ENCODE results near the gene ACSM4. TPM values are rescaled to one million over a fixed set of nuclear protein-coding genes. Genes with fewer than 3 reads are reported as not detected.
A peak's percentile ranks its signal among the peaks of the same experiment; 100 is the strongest.

The ACSM4 gene
- polyA plus RNA-seq, 1 donor (not counting 4 experiments of a cell fraction or from before 2014, with no cell fraction given) = not detected

DNA sequence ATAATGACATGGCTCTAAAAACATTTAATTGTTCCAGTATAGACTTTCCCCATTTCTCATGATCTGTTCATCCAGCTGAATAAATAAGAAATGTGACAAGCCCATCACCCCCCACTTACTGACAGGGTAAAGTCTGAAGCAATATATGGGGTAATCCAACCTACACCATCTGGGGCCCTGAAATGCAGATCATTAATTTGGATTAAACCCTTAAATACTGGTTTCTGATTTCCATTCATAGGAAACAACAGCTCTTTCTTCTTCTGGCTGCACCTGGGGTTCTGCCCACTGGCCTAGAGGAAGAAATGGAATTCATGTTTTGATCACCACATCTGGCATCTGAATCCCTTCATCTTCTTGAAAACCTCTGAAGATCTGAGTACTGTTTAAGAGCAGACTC, 39.3 kb upstream of the ACSM4 start:
- no peak overlapping the region for H3K4me2 ChIP-seq (ENCODE audit: control insufficient read depth, extremely low read depth, insufficient read depth, low read depth, low read length)
- no peak overlapping the region for H3K9ac ChIP-seq (ENCODE audit: control insufficient read depth, extremely low read depth, insufficient read depth, low read length)
- no peak overlapping the region for H3K27ac ChIP-seq (ENCODE audit: control insufficient read depth, insufficient read depth, low read length)
- DNase-seq (ENCODE audit: low read depth, low spot score) = no peak
- H2AFZ ChIP-seq (ENCODE audit: control insufficient read depth, low read length) = no peak overlapping the region
- H3K36me3 ChIP-seq (ENCODE audit: control insufficient read depth in 2 of 2, extremely low read depth in 1 of 2, insufficient read depth in 2 of 2, low read length in 2 of 2) = no peaks in the 10 kb centered on the region
- H3K4me3 ChIP-seq (ENCODE audit: control insufficient read depth in 2 of 3, extremely low read depth in 1 of 3, insufficient read depth in 2 of 3, low read depth in 1 of 3, low read length in 3 of 3) = no peak overlapping the region
- FAIRE-seq = no peak
- no peaks in the 10 kb centered on the region for H3K79me2 ChIP-seq (ENCODE audit: control insufficient read depth, insufficient read depth, low read length)
- no peak for TF ChIP-seq EZH2 (IDR thresholded peaks at IDR 0.05; ENCODE audit: low read length)
- no peaks in the 10 kb centered on the region for H3K9me1 ChIP-seq (ENCODE audit: control insufficient read depth, extremely low read depth, insufficient read depth, low read length)
- no peaks in the 10 kb centered on the region for H4K20me1 ChIP-seq (ENCODE audit: control insufficient read depth, extremely low read depth, insufficient read depth, low read length)
- peaks cover 4% of the 10 kb centered on the region for H3K27me3 ChIP-seq (ENCODE audit: control insufficient read depth, extremely low read depth, insufficient read depth, low read length)
- dilution Hi-C loops (cut with MboI; ENCODE audit: extremely low pct_ligation_motif_present, low sequenced_read_pairs) = no loop called here
- no peaks in the 10 kb centered on the region for H3K9me3 ChIP-seq (ENCODE audit: control insufficient read depth, low read depth, low read length)
- H3K4me1 ChIP-seq (ENCODE audit: control insufficient read depth, extremely low read depth, insufficient read depth, low read length) = no peaks in the 10 kb centered on the region

DNA sequence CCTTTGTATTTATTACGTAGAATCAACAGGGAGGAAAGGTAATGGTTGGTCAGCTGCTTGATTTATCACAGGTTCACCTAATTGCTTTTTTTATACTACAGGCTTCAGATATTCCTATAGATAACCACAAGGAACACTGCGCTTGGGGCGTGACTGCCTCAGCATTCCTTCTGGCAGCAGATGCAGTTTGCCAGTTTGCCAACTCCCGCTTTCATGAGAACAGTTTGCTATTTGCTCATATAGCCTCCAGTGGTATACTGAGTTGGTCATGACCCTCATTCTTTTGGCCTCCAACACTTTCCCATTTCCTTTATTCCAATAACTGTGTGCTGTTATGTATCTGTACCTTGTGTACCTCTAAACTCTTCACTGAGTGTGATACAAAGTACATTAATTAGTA, 38.6 kb upstream of the ACSM4 start:
- H2AFZ ChIP-seq (ENCODE audit: control insufficient read depth, low read length) = no peak overlapping the region
- H3K9me3 ChIP-seq (ENCODE audit: control insufficient read depth, low read depth, low read length) = no peaks in the 10 kb centered on the region
- H3K27ac ChIP-seq (ENCODE audit: control insufficient read depth, insufficient read depth, low read length) = no peak overlapping the region
- no peaks in the 10 kb centered on the region for H3K79me2 ChIP-seq (ENCODE audit: control insufficient read depth, insufficient read depth, low read length)
- dilution Hi-C loops (cut with MboI; ENCODE audit: extremely low pct_ligation_motif_present, low sequenced_read_pairs) = no loop called here
- H4K20me1 ChIP-seq (ENCODE audit: control insufficient read depth, extremely low read depth, insufficient read depth, low read length) = no peaks in the 10 kb centered on the region
- H3K36me3 ChIP-seq (ENCODE audit: control insufficient read depth in 2 of 2, extremely low read depth in 1 of 2, insufficient read depth in 2 of 2, low read length in 2 of 2) = no peaks in the 10 kb centered on the region
- peak; percentile 97 for FAIRE-seq
- H3K4me1 ChIP-seq (ENCODE audit: control insufficient read depth, extremely low read depth, insufficient read depth, low read length) = no peaks in the 10 kb centered on the region
- no peak overlapping the region for H3K4me3 ChIP-seq (ENCODE audit: control insufficient read depth in 2 of 3, extremely low read depth in 1 of 3, insufficient read depth in 2 of 3, low read depth in 1 of 3, low read length in 3 of 3)
- peaks cover 4% of the 10 kb centered on the region for H3K27me3 ChIP-seq (ENCODE audit: control insufficient read depth, extremely low read depth, insufficient read depth, low read length)
- no peak overlapping the region for H3K9ac ChIP-seq (ENCODE audit: control insufficient read depth, extremely low read depth, insufficient read depth, low read length)
- no peak overlapping the region for H3K4me2 ChIP-seq (ENCODE audit: control insufficient read depth, extremely low read depth, insufficient read depth, low read depth, low read length)
- DNase-seq (ENCODE audit: low read depth, low spot score) = no peak
- no peaks in the 10 kb centered on the region for H3K9me1 ChIP-seq (ENCODE audit: control insufficient read depth, extremely low read depth, insufficient read depth, low read length)
- no peak for TF ChIP-seq EZH2 (IDR thresholded peaks at IDR 0.05; ENCODE audit: low read length)
- TF ChIP-seq, protein P1, sequence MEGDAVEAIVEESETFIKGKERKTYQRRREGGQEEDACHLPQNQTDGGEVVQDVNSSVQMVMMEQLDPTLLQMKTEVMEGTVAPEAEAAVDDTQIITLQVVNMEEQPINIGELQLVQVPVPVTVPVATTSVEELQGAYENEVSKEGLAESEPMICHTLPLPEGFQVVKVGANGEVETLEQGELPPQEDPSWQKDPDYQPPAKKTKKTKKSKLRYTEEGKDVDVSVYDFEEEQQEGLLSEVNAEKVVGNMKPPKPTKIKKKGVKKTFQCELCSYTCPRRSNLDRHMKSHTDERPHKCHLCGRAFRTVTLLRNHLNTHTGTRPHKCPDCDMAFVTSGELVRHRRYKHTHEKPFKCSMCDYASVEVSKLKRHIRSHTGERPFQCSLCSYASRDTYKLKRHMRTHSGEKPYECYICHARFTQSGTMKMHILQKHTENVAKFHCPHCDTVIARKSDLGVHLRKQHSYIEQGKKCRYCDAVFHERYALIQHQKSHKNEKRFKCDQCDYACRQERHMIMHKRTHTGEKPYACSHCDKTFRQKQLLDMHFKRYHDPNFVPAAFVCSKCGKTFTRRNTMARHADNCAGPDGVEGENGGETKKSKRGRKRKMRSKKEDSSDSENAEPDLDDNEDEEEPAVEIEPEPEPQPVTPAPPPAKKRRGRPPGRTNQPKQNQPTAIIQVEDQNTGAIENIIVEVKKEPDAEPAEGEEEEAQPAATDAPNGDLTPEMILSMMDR (optimal IDR thresholded peaks at IDR 0.05 in 1 of 3, IDR thresholded peaks at IDR 0.05 in 1 of 3, conservative IDR thresholded peaks at IDR 0.05 in 1 of 3; ENCODE audit: extremely low read depth in 1 of 3, insufficient read depth in 2 of 3, low read length in 3 of 3) = no peak

DNA sequence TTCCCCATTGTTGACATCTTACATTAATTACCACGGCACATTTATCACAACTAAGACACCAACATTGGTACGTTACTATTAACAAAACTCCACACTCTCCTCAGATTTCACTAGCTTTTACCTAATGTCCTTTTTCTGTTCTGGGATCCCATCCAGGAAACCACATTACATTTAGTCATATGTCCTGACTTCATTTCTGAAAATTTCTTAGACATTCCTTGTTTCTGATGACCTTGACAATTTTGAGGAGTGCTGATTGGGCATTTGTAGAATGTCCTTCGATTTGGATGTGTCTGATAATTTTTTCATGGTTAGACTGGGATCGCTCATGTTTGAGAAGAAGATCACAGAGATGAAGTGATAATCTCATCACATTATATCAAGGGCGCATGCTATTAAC, 34.6 kb upstream of the ACSM4 start:
- no peak overlapping the region for H3K4me3 ChIP-seq (ENCODE audit: control insufficient read depth in 2 of 3, extremely low read depth in 1 of 3, insufficient read depth in 2 of 3, low read depth in 1 of 3, low read length in 3 of 3)
- no peaks in the 10 kb centered on the region for H3K36me3 ChIP-seq (ENCODE audit: control insufficient read depth in 2 of 2, extremely low read depth in 1 of 2, insufficient read depth in 2 of 2, low read length in 2 of 2)
- H3K4me2 ChIP-seq (ENCODE audit: control insufficient read depth, extremely low read depth, insufficient read depth, low read depth, low read length) = no peak overlapping the region
- no peak for FAIRE-seq
- H3K4me1 ChIP-seq (ENCODE audit: control insufficient read depth, extremely low read depth, insufficient read depth, low read length) = no peaks in the 10 kb centered on the region
- H4K20me1 ChIP-seq (ENCODE audit: control insufficient read depth, extremely low read depth, insufficient read depth, low read length) = no peaks in the 10 kb centered on the region
- H3K9me1 ChIP-seq (ENCODE audit: control insufficient read depth, extremely low read depth, insufficient read depth, low read length) = no peaks in the 10 kb centered on the region
- DNase-seq (ENCODE audit: low read depth, low spot score) = no peak
- dilution Hi-C loops (cut with MboI; ENCODE audit: extremely low pct_ligation_motif_present, low sequenced_read_pairs) = no loop called here
- no peak for TF ChIP-seq EZH2 (IDR thresholded peaks at IDR 0.05; ENCODE audit: low read length)
- TF ChIP-seq, protein P1 (optimal IDR thresholded peaks at IDR 0.05 in 1 of 3, IDR thresholded peaks at IDR 0.05 in 1 of 3, conservative IDR thresholded peaks at IDR 0.05 in 1 of 3; ENCODE audit: extremely low read depth in 1 of 3, insufficient read depth in 2 of 3, low read length in 3 of 3) = no peak
- no peak overlapping the region for H2AFZ ChIP-seq (ENCODE audit: control insufficient read depth, low read length)
- no peaks in the 10 kb centered on the region for H3K27me3 ChIP-seq (ENCODE audit: control insufficient read depth, extremely low read depth, insufficient read depth, low read length)
- H3K9ac ChIP-seq (ENCODE audit: control insufficient read depth, extremely low read depth, insufficient read depth, low read length) = no peak overlapping the region
- H3K27ac ChIP-seq (ENCODE audit: control insufficient read depth, insufficient read depth, low read length) = no peak overlapping the region
- H3K79me2 ChIP-seq (ENCODE audit: control insufficient read depth, insufficient read depth, low read length) = no peaks in the 10 kb centered on the region
- H3K9me3 ChIP-seq (ENCODE audit: control insufficient read depth, low read depth, low read length) = no peaks in the 10 kb centered on the region

All from keratinocyte (primary cell).